Suprapubic skin (tissue), 4 donors: Measurements from ENCODE around the gene CLN3. TPM values are rescaled to one million over a fixed set of nuclear protein-coding genes. Genes with fewer than 3 reads are reported as not detected.

Experiments
- DNase-seq, 2 donors: peaks; one replicate each; pipeline ENCODE4 v3.0.0-alpha.2; 2019; ENCODE audit warnings: low spot score in 2 of 2
- H3K27ac ChIP-seq: fragments of 200-600 bp; sonication (generic); one replicate; pipeline ENCODE4 v1.5.1; 2019
- H3K27me3 ChIP-seq: fragments of 200-600 bp; sonication (generic); one replicate; pipeline ENCODE4 v1.5.1; 2019
- H3K36me3 ChIP-seq: fragments of 200-600 bp; sonication (generic); one replicate; pipeline ENCODE4 v1.5.1; 2019
- H3K4me1 ChIP-seq: fragments of 200-600 bp; sonication (generic); one replicate; pipeline ENCODE4 v1.5.1; 2019
- H3K4me3 ChIP-seq: fragments of 200-600 bp; sonication (generic); one replicate; pipeline ENCODE4 v1.5.1; 2019; ENCODE audit warnings: mild to moderate bottlenecking
- H3K9me3 ChIP-seq: fragments of 200-600 bp; sonication (generic); one replicate; pipeline ENCODE4 v1.5.1; 2019
- EP300 ChIP-seq: sonication (generic); formaldehyde crosslinking; IDR thresholded peaks from one replicate; pipeline ENCODE4 v1.6.1; 2017; ENCODE audit warnings: antibody characterized with exemption
- POLR2A ChIP-seq, 2 donors: fragments of 450-650 bp; IDR thresholded peaks; one replicate each; pipeline ENCODE4 v1.6.1; 2017; ENCODE audit warnings: antibody characterized with exemption in 2 of 2, mild to moderate bottlenecking in 2 of 2, moderate library complexity in 2 of 2
- POLR2AphosphoS5 ChIP-seq, 3 donors: sonication (generic); formaldehyde crosslinking; IDR thresholded peaks; one replicate each; pipeline ENCODE4 v1.6.1; 2017; ENCODE audit warnings: antibody characterized with exemption in 3 of 3
- WGBS: methylation state at CpG from one replicate; pipeline ENCODE4 v1.1.5; 2018; 5-methylcytosine and 5-hydroxymethylcytosine counted together
- total RNA-seq, 4 donors: library from RNA; depleted of rRNA; stranded (reverse); fragments of >200 nt; gene quantifications; one replicate each; pipeline ENCODE4 v1.1.0, GENCODE V29; 2016
- TF ChIP-seq, protein P1 (sequence below), 2 donors: fragments of 200-600 bp in 1 of 2; fragments of 450-650 bp in 1 of 2; sonication (generic) in 1 of 2; IDR thresholded peaks; one replicate each; pipeline ENCODE4 v1.5.1; 2016 to 2019; ENCODE audit warnings: antibody characterized with exemption in 2 of 2, mild to moderate bottlenecking in 1 of 2, moderate library complexity in 1 of 2

CLN3 gene
- total RNA-seq, 4 donors from 2014 or later, result 26.0 to 62.9 (median 35.1) TPM

GRCh38 chr16:28522792-28523191, 30.9 kb upstream of the CLN3 start:
- H3K4me3 ChIP-seq, result no peak overlapping the region
- H3K9me3 ChIP-seq, result no peaks in the 10 kb centered on the region
- H3K27ac ChIP-seq, result no peak overlapping the region
- DNase-seq, result no peak
- H3K36me3 ChIP-seq, result peaks cover 4% of the 10 kb centered on the region
- H3K27me3 ChIP-seq, result no peaks in the 10 kb centered on the region
- H3K4me1 ChIP-seq, result peaks cover 3% of the 10 kb centered on the region
- TF ChIP-seq POLR2AphosphoS5 (IDR thresholded peaks at IDR 0.05) (no peak), EP300 (no peak), POLR2A (IDR thresholded peaks at IDR 0.05) (no peak)
- TF ChIP-seq, protein P1, sequence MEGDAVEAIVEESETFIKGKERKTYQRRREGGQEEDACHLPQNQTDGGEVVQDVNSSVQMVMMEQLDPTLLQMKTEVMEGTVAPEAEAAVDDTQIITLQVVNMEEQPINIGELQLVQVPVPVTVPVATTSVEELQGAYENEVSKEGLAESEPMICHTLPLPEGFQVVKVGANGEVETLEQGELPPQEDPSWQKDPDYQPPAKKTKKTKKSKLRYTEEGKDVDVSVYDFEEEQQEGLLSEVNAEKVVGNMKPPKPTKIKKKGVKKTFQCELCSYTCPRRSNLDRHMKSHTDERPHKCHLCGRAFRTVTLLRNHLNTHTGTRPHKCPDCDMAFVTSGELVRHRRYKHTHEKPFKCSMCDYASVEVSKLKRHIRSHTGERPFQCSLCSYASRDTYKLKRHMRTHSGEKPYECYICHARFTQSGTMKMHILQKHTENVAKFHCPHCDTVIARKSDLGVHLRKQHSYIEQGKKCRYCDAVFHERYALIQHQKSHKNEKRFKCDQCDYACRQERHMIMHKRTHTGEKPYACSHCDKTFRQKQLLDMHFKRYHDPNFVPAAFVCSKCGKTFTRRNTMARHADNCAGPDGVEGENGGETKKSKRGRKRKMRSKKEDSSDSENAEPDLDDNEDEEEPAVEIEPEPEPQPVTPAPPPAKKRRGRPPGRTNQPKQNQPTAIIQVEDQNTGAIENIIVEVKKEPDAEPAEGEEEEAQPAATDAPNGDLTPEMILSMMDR (IDR thresholded peaks at IDR 0.05), result no peak
- WGBS, result 82% methylated on average over 11 of the region's 11 CpGs

DNA sequence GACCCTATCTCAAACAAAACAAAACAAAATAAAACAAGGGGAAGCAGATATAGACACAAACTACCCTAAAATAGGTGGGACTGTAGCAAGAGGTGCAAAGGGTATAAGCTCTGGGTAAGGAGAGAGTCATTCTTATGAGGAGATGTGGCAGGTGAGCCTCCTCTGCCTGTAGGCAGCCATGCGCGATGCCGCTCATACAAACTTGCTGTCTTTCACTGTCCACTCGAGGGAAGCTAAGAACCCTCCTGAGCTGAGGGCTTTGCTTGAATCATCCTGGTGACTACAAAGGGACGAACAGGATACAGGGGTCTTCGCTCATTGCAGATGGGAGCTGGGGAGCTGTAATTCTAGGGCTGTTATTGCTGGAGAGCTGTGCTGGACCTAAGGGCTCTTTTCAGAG, 29.6 kb upstream of the CLN3 start:
- no peak overlapping the region for H3K27ac ChIP-seq
- H3K4me1 ChIP-seq, result peaks cover 3% of the 10 kb centered on the region
- 89% methylated on average over 6 of the region's 6 CpGs for WGBS
- TF ChIP-seq POLR2AphosphoS5 (IDR thresholded peaks at IDR 0.05), result no peak
- TF ChIP-seq EP300, result no peak
- TF ChIP-seq, protein P1 (IDR thresholded peaks at IDR 0.05), result no peak
- no peak for TF ChIP-seq POLR2A (IDR thresholded peaks at IDR 0.05)
- DNase-seq, result no peak
- no peak overlapping the region for H3K4me3 ChIP-seq
- H3K27me3 ChIP-seq, result no peaks in the 10 kb centered on the region
- H3K36me3 ChIP-seq, result no peaks in the 10 kb centered on the region
- H3K9me3 ChIP-seq, result no peaks in the 10 kb centered on the region

- no peak for DNase-seq
- Histone ChIP-seq H3K9me3 (no peaks in the 10 kb centered on the region), H3K27ac (no peak overlapping the region), H3K36me3 (no peaks in the 10 kb centered on the region), H3K4me1 (peaks cover 3% of the 10 kb centered on the region), H3K27me3 (no peaks in the 10 kb centered on the region), H3K4me3 (no peak overlapping the region)
- 78% methylated on average over 7 of the region's 7 CpGs for WGBS
- no peak for TF ChIP-seq EP300
Measured at GRCh38 chr16:28520672-28521071, 28.8 kb upstream of the CLN3 start.

DNA sequence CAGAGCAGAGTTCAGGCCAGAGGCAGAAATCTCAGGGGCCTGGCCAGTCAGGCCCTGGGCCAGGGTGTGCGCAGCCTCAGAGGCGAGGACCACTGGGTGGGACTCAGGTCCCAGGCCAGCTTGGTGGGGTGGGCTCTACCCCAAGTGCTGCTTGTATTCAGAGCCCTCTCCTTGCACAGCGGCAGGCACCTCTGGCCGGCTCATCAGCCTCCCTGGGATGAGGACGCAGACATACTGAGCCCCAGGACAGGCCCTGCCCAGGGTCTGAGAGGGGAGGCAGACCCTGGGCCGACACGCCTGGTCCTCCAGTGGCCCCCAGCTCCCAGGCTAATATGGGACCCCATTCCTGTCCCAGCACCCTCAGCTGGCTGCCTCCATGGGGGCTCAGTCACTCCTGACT, 22.4 kb upstream of the CLN3 start:
- H3K27me3 ChIP-seq, result no peaks in the 10 kb centered on the region
- no peak overlapping the region for H3K27ac ChIP-seq
- 90% methylated on average over 2 of the region's 7 CpGs for WGBS
- no peak for DNase-seq
- H3K36me3 ChIP-seq, result no peaks in the 10 kb centered on the region
- no peaks in the 10 kb centered on the region for H3K9me3 ChIP-seq
- H3K4me1 ChIP-seq, result no peaks in the 10 kb centered on the region
- TF ChIP-seq, protein P1 (IDR thresholded peaks at IDR 0.05), result no peak
- no peak for TF ChIP-seq EP300
- no peak for TF ChIP-seq POLR2AphosphoS5 (IDR thresholded peaks at IDR 0.05)
- no peak for TF ChIP-seq POLR2A (IDR thresholded peaks at IDR 0.05)
- no peak overlapping the region for H3K4me3 ChIP-seq

GRCh38 chr16:28513484-28514181, 21.8 kb upstream of the CLN3 start:
- H3K27me3 ChIP-seq, result no peaks in the 10 kb centered on the region
- no peaks in the 10 kb centered on the region for H3K4me1 ChIP-seq
- 83% methylated on average over 12 of the region's 12 CpGs for WGBS
- TF ChIP-seq, protein P1 (IDR thresholded peaks at IDR 0.05), result no peak
- no peak for TF ChIP-seq POLR2A (IDR thresholded peaks at IDR 0.05)
- no peak for TF ChIP-seq EP300
- TF ChIP-seq POLR2AphosphoS5 (IDR thresholded peaks at IDR 0.05), result no peak
- no peaks in the 10 kb centered on the region for H3K36me3 ChIP-seq
- no peaks in the 10 kb centered on the region for H3K9me3 ChIP-seq
- H3K4me3 ChIP-seq, result no peak overlapping the region
- no peak overlapping the region for H3K27ac ChIP-seq
- no peak for DNase-seq
